H1 (cell line): ENCODE results near the gene GULP1. TPM values are rescaled to one million over a fixed set of nuclear protein-coding genes. Genes with fewer than 3 reads are reported as not detected.

Experiments used
- BACH1 ChIP-seq: IDR thresholded peaks from 2 replicates; pipeline ENCODE4 v1.6.1; 2012; ENCODE audit warnings: low read length, improper control_type of control experiment
- BCL11A ChIP-seq, 2 experiments: IDR thresholded peaks; one replicate each; pipeline ENCODE4 v1.6.1; 2011; ENCODE audit warnings: low read depth in 2 of 2, low read length in 2 of 2, mild to moderate bottlenecking in 2 of 2
- EP300 ChIP-seq, 2 experiments: IDR thresholded peaks; 1 replicate in 1 of 2; 2 replicates in 1 of 2; pipeline ENCODE4 v1.6.1; 2011 to 2012; ENCODE audit warnings: low read depth in 2 of 2, low read length in 2 of 2, mild to moderate bottlenecking in 2 of 2, borderline replicate concordance in 1 of 2, inconsistent platforms in 1 of 2, moderate library complexity in 1 of 2
- GABPA ChIP-seq: IDR thresholded peaks from 2 replicates; pipeline ENCODE4 v1.6.1; 2011; ENCODE audit warnings: mild to moderate bottlenecking, low read length, moderate library complexity, borderline replicate concordance; ENCODE audit not compliant: insufficient read depth
- HDAC2 ChIP-seq, 2 experiments: fragments of 300-600 bp in 1 of 2; sonication (generic) in 1 of 2; IDR thresholded peaks; 2 replicates each; pipeline ENCODE4 v1.6.1; 2011 to 2012; ENCODE audit warnings: low read depth in 2 of 2, low read length in 2 of 2, mild to moderate bottlenecking in 2 of 2, moderate library complexity in 2 of 2, borderline replicate concordance in 1 of 2, inconsistent platforms in 1 of 2
- MAFK ChIP-seq: IDR thresholded peaks from 2 replicates; pipeline ENCODE4 v1.6.1; 2012; ENCODE audit warnings: low read depth, mild to moderate bottlenecking, improper control_type of control experiment, low read length
- POLR2A ChIP-seq, 2 experiments: IDR thresholded peaks; 1 replicate in 1 of 2; 2 replicates in 1 of 2; pipeline ENCODE4 v1.6.1; 2011; ENCODE audit warnings: low read depth in 2 of 2, low read length in 2 of 2, mild to moderate bottlenecking in 2 of 2; ENCODE audit errors: control extremely low read depth in 1 of 2
- RBBP5 ChIP-seq: IDR thresholded peaks from 2 replicates; pipeline ENCODE4 v1.7.1; 2012; ENCODE audit warnings: low read depth, mild to moderate bottlenecking, inconsistent platforms, low read length, moderate library complexity, borderline replicate concordance
- SIX5 ChIP-seq: IDR thresholded peaks from 2 replicates; pipeline ENCODE4 v1.6.1; 2011; ENCODE audit warnings: mild to moderate bottlenecking, low read depth, low read length
- TBP ChIP-seq: IDR thresholded peaks from 2 replicates; pipeline ENCODE4 v1.6.1; 2011; ENCODE audit warnings: low read depth, low read length, improper control_type of control experiment
- polyA plus RNA-seq, 7 experiments: library from polyadenylated mRNA; depleted of rRNA in 3 of 7; stranded (reverse) in 5 of 7; unstranded in 2 of 7; fragments of >200 nt in 5 of 7; fragments of 200-250 nt in 2 of 7; gene quantifications; 1 replicate in 5 of 7; 2 replicates in 1 of 7; 4 replicates in 1 of 7; pipeline versions ENCODE4 v1.2.1 to v1.2.3, GENCODE V29; 2011 to 2013; ENCODE audit warnings: missing spikeins in 2 of 7, mixed read lengths in 2 of 7
- total RNA-seq: library from RNA; stranded (reverse); fragmentation: NEBNext Ultra II Directional; extraction: Animal tissue kit (Norgen Biotek cat#: 25700); gene quantifications from 2 replicates; pipeline ENCODE4 v1.2.1, GENCODE V29; 2021
- TF ChIP-seq, protein P1 (sequence below): fragments of 300-600 bp; sonication (generic); IDR thresholded peaks from 2 replicates; pipeline ENCODE4 v1.7.1; 2012; ENCODE audit warnings: low read length, moderate library complexity, mild to moderate bottlenecking, inconsistent platforms; ENCODE audit not compliant: insufficient replicate concordance

Gene GULP1
- total and polyA plus RNA-seq, 2 of the 8 experiments (the other 6 are each of a cell fraction or from before 2014, with no cell fraction given): 69.7 to 139 TPM

DNA sequence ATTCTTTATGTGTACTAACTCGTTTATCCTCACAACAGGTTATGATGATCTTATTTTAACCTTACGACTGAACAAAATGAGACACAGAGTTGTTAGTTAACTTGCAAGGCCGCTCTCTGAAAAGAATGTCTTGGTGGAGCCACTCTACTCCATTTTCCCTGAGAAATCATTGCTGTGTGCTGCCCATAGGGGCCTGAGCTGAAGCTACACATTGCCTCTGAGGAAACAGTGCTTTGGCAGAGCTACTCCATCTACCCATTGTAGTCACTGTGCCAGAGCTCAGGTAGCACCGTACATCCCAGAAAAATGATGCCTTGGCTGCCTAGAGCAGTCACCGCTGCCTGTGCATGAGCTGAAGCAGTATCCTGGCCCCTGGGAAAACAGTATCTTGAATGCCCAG is 61.6 kb downstream of the GULP1 start (continued):
- TF ChIP-seq, protein P1, sequence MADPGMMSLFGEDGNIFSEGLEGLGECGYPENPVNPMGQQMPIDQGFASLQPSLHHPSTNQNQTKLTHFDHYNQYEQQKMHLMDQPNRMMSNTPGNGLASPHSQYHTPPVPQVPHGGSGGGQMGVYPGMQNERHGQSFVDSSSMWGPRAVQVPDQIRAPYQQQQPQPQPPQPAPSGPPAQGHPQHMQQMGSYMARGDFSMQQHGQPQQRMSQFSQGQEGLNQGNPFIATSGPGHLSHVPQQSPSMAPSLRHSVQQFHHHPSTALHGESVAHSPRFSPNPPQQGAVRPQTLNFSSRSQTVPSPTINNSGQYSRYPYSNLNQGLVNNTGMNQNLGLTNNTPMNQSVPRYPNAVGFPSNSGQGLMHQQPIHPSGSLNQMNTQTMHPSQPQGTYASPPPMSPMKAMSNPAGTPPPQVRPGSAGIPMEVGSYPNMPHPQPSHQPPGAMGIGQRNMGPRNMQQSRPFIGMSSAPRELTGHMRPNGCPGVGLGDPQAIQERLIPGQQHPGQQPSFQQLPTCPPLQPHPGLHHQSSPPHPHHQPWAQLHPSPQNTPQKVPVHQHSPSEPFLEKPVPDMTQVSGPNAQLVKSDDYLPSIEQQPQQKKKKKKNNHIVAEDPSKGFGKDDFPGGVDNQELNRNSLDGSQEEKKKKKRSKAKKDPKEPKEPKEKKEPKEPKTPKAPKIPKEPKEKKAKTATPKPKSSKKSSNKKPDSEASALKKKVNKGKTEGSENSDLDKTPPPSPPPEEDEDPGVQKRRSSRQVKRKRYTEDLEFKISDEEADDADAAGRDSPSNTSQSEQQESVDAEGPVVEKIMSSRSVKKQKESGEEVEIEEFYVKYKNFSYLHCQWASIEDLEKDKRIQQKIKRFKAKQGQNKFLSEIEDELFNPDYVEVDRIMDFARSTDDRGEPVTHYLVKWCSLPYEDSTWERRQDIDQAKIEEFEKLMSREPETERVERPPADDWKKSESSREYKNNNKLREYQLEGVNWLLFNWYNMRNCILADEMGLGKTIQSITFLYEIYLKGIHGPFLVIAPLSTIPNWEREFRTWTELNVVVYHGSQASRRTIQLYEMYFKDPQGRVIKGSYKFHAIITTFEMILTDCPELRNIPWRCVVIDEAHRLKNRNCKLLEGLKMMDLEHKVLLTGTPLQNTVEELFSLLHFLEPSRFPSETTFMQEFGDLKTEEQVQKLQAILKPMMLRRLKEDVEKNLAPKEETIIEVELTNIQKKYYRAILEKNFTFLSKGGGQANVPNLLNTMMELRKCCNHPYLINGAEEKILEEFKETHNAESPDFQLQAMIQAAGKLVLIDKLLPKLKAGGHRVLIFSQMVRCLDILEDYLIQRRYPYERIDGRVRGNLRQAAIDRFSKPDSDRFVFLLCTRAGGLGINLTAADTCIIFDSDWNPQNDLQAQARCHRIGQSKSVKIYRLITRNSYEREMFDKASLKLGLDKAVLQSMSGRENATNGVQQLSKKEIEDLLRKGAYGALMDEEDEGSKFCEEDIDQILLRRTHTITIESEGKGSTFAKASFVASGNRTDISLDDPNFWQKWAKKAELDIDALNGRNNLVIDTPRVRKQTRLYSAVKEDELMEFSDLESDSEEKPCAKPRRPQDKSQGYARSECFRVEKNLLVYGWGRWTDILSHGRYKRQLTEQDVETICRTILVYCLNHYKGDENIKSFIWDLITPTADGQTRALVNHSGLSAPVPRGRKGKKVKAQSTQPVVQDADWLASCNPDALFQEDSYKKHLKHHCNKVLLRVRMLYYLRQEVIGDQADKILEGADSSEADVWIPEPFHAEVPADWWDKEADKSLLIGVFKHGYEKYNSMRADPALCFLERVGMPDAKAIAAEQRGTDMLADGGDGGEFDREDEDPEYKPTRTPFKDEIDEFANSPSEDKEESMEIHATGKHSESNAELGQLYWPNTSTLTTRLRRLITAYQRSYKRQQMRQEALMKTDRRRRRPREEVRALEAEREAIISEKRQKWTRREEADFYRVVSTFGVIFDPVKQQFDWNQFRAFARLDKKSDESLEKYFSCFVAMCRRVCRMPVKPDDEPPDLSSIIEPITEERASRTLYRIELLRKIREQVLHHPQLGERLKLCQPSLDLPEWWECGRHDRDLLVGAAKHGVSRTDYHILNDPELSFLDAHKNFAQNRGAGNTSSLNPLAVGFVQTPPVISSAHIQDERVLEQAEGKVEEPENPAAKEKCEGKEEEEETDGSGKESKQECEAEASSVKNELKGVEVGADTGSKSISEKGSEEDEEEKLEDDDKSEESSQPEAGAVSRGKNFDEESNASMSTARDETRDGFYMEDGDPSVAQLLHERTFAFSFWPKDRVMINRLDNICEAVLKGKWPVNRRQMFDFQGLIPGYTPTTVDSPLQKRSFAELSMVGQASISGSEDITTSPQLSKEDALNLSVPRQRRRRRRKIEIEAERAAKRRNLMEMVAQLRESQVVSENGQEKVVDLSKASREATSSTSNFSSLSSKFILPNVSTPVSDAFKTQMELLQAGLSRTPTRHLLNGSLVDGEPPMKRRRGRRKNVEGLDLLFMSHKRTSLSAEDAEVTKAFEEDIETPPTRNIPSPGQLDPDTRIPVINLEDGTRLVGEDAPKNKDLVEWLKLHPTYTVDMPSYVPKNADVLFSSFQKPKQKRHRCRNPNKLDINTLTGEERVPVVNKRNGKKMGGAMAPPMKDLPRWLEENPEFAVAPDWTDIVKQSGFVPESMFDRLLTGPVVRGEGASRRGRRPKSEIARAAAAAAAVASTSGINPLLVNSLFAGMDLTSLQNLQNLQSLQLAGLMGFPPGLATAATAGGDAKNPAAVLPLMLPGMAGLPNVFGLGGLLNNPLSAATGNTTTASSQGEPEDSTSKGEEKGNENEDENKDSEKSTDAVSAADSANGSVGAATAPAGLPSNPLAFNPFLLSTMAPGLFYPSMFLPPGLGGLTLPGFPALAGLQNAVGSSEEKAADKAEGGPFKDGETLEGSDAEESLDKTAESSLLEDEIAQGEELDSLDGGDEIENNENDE: no peak
- no peak for TF ChIP-seq POLR2A (IDR thresholded peaks at IDR 0.05; ENCODE audit: control extremely low read depth in 1 of 2, low read depth in 2 of 2, low read length in 2 of 2)
- no peak for TF ChIP-seq SIX5
- no peak for TF ChIP-seq HDAC2 (IDR thresholded peaks at IDR 0.05; ENCODE audit: borderline replicate concordance in 1 of 2, low read depth in 2 of 2, low read length in 2 of 2)
- TF ChIP-seq MAFK: no peak
- TF ChIP-seq TBP: no peak
- no peak for TF ChIP-seq BACH1
- no peak for TF ChIP-seq EP300 (IDR thresholded peaks at IDR 0.05; ENCODE audit: borderline replicate concordance in 1 of 2, low read depth in 2 of 2, low read length in 2 of 2)
- TF ChIP-seq GABPA: no peak
- no peak for TF ChIP-seq RBBP5
- TF ChIP-seq BCL11A (IDR thresholded peaks at IDR 0.05; ENCODE audit: low read depth in 2 of 2, low read length in 2 of 2): no peak
